ENCODE measurements around the gene ZNF326.
"Not testable (repeated sequence)": the region's sequence is repeated elsewhere in the genome, so short reads cannot be mapped to it uniquely, and the experiment has no call there.

ZNF326 gene

DNA sequence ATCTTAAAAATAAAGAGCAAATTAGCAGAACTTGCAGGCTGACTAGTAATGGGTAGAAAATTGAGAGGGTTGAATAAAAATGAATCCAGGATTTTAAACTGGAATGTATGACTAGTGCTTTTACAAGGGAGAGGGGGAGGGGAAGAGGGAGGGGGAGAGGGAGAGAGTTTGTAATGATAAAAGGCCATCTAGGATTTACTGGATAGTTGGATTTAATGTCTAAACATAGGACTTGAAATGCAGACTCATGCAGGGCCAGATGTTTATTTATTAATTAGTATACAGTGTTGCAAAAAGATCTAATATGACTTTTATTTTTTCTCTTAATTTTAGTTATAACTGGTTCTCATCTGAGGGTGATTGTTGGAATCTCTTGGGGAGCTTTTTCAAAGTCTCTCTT is 4.3 kb downstream of the ZNF326 start:
- DNase-seq = no peak

DNA sequence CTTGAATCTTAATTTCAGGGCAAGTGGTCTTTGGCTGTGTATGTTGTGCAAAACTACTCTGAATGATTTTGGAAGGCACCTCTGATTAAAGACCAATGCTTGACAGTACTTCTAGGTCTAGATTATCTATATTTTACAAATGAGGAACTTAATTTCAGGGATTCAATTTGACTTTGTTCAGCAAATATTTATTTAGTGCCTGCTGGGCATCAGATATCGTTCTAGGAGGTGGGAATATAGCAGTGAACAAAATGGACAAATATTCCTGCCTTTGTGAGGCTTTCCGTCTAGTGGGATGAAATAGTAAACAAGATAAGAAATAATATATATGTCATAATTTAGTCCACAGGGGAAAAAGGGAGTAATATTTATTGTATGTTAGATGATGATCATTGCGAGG is 4.7 kb downstream of the ZNF326 start:
- no peak for DNase-seq

DNA sequence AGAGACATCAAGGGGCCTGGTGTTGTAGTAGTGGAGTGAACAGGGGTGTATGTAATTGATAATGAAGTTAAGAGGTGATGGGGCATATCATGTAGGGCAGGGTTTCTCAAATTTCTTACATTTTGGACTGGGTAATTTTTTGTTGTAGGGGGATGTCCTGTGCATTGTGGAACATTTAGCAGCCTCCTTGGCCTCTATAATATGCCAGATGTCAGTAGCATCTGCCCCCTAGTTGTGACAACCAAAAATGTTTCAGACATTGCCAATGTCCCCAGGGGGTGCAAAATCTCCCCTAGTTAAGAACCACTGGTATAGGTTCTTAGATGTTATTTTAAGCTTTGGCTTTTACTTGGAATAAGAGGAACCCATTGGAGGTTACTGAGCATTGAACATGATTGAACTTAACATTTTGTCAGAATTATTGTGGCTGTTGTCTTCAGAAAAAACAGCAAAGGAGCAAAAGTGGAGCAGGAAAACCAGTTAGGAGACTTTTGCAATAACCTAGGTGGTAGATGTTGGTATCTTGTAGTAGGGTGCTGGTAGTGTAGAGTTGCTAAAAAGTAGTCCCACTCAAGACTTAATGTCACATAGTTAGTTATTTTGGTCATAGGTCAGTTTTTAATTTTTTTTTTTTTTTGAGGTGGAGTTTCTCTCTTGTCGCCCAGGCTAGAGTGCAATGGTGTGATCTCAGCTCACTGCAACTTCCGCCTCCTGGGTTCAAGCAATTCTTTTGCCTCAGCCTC is 6.2 kb downstream of the ZNF326 start:
- no peak for DNase-seq

DNA sequence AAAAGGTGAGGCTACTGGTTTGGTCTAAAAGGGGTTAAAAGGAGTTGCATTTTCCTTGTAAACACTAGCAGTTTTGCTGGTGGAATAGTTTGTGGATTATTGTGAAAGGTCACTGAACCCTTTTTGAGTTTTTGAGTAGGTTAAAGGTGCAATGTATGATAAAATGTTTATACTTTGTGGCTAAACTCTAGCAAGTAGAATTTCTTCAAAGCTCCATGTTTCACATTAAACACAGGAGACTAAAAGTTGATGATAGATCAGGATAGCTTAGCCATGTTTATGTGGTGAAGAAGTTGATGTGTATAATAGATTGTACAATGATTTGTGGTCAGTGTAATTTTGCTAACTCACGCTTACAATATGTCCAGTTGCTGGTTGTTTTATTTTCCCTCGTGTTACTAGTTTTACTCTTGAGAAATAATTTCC is 13.1 kb downstream of the ZNF326 start:
- DNase-seq = no peak

DNA sequence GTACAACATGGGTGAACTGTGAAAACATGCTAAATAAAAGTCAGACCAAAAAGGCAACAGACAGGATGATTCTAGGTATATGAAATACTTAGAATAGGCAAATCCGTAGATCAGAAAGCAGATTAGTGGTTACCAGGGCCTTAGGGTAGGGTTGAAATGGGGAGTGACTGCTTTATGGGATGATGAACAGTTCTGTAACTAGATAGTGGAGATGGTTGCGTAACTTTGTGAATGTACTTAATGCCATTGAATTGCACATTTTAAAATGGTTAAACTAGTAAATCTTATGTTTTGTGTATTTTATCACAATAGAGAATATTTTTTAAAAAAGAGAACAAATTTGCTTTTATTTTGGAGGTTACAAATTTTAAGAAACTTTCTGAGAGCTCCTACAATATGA is 17.4 kb downstream of the ZNF326 start:
- DNase-seq = no peak

- no peak for DNase-seq
These were observed 28.8 kb downstream of the ZNF326 start for GRCh38 chr1:90023691-90024090.

DNA sequence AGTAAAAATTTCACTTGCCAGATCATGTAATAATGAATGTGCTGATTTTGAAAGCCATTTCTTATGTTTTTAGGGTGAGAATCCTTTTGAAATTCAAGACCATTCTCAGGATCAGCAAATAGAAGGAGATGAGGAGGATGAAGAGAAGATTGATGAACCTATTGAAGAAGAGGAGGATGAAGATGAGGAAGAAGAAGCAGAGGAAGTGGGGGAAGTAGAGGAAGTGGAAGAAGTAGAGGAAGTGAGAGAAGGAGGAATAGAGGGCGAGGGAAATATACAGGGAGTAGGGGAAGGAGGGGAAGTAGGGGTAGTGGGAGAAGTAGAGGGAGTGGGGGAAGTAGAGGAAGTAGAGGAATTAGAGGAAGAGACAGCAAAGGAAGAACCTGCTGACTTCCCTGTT is 32.4 kb downstream of the ZNF326 start:
- no peak for DNase-seq

DNA sequence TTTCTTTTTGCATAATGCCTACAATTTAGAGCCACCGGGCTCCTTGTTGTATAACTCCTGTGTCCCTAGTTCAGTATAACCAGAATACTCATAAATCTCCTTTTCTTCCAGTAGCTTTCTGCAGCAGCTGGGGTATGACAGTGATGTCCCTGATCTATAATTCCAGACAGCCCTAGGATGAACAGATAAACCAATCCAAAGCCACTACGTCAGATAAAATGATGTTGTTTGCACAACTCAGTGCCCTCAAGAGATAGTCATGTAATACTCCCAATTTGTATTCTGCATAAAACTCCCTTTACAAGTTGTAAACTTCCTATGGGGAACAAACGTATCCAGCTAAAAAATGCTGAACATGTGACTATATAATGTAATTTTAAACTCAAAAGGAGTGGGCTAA is 44.7 kb downstream of the ZNF326 start:
- no peak for DNase-seq

- DNase-seq = no peak
These were observed 48.7 kb downstream of the ZNF326 start for GRCh38 chr1:90043586-90043985.

- DNase-seq = no peak
These were observed 49.4 kb downstream of the ZNF326 start for GRCh38 chr1:90044346-90044745.

GRCh38 chr1:90045853-90046563 is 51.1 kb downstream of the ZNF326 start:
- peak; percentile 20 for DNase-seq

GRCh38 chr1:90046635-90047034 is 51.7 kb downstream of the ZNF326 start:
- DNase-seq = no peak

DNA sequence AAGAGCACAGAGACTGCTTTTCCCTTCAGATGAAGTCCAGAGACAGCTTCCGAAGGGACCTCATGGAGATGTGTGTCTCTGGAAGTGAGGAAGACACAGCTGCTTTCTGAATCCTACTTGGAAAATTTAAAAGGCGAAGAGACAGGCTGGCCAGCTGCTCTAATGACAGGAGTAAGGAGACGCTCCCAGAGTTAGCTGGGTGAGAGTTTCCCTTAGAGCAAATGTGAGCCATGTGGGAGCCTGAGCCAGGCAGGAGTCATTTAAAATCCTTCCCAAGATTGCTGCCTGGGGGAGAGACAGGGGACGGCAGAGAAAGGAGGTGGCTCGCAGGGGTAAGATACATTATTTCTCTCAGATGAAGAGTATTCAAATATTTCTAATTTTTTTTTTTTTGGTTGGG is 53.1 kb downstream of the ZNF326 start:
- DNase-seq = no peak

- DNase-seq = not testable (repeated sequence)
These were observed 68.1 kb downstream of the ZNF326 start for GRCh38 chr1:90062700-90063643.

- not testable (repeated sequence) for DNase-seq
These were observed 69.2 kb downstream of the ZNF326 start for GRCh38 chr1:90064109-90064508.

GRCh38 chr1:90067194-90067931 is 72.5 kb downstream of the ZNF326 start:
- DNase-seq = no peak

DNA sequence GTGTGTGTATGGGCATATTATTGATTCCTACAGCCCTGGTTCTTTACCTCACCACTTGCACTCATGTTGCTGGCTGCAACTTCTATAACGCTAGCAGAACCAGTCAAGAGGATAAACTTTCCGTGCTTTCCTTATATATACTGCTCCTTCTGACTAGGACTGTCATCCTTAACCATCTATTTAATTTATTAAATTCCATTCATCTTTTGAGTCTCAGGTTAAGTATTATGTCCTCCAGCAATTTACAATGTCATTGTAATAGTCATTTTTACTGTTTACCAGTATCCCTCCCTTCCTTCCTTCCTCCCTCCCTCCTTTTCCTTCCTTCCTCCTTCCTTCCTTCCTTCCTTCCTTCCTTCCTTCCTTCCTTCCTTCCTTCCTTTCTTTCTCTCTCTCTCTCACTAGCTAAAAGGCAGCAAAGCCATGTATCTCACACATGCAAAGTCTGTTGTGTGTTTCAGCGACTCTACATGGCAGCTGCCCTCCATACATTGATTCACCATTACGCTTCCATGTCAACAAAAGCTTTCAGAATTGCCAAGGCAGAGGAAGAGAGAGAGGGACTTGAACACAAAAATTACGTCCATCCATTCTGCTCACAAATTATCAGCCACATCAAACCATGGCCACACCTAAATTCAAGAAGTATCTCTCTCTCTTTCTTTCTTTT is 73.8 kb downstream of the ZNF326 start:
- DNase-seq = no peak

DNA sequence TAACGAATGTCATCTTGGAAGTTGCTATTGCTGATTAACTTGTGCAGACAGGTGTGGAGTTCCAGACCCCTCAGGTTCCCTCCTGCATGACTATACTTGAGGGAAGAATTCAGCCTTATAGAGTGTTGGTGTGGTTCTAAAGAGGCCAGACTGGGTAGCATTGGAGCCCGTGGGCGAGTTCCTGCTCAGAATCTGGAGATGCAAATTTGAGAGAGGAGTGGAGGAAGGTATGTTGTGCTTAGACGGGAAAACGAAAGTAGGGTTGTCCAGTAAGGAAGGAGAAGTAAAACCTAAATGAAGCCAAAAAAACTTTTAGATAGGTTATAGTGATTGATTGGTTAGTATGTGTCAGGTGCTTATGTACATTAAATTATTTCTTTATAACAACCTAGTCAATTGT is 79.2 kb downstream of the ZNF326 start:
- no peak for DNase-seq

DNA sequence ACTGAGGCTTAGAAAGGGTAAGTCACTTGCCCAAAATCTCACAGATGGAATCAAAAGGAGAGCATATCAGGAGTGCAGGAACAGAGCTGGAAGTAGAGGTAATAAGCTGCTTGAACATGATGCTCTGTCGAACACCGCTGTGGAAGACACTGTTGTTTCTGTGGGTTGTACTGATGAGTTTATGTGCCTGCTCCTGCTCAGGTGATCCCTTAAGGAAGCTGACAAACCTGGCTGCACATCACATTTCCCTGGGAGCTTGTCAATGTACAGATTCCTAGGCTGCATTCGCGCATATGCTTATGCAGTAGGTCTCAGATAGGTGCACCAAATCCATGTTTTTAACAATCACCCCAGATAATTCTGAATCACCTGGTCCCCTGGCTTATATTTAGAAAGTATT is 79.7 kb downstream of the ZNF326 start:
- no peak for DNase-seq

GRCh38 chr1:90074970-90075391 is 80.1 kb downstream of the ZNF326 start:
- DNase-seq = no peak

DNA sequence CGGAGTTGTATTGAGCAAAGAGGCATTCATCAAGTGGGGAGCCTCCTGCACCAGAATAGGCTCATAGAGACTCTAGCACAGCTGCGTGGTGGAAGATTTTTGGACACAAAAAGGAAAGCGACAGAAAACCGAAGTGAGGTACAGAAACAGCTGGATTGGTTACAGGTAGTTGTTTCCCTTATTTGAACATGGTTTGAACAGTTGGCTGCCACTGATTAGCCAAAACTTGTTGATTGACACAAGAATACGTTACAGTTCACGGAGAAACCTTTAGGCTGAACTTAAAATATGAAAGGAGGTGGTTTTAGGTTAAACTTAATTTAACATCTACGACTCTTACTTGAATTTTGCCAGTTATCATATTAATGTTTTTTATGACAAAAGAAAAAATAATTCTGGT is 89.1 kb downstream of the ZNF326 start:
- no peak for DNase-seq
